SK-MEL-5 (cell line): ENCODE measurements around the gene HTR3B. TPM values are rescaled to one million over a fixed set of nuclear protein-coding genes. Genes with fewer than 3 reads are reported as not detected.
"Not testable (repeated sequence)": the region's sequence is repeated elsewhere in the genome, so short reads cannot be mapped to it uniquely, and the experiment has no call there.

Source experiments
- DNase-seq: peaks from one replicate; pipeline ENCODE4 v3.0.0-alpha.2; 2016; ENCODE audit warnings: low read depth, low spot score
- in situ Hi-C: cut with HindIII; loops from 2 replicates; pipeline ENCODE4 v1.10.0; 2016; ENCODE audit warnings: low sequenced_read_pairs, high pct_unique_total_duplicates, low pct_unique_long_range_greater_than_20kb
- total RNA-seq: library from RNA; depleted of rRNA; stranded (reverse); fragments of >200 nt; shearing (Covaris generic); gene quantifications from 2 replicates; pipeline ENCODE4 v1.2.3, GENCODE V29; 2014

HTR3B gene
- total RNA-seq, 1 experiment from 2014 or later = 0.55 TPM

- in situ Hi-C loops = no loop called here
- peak; percentile 27 for DNase-seq
Measured at GRCh38 chr11:113926273-113927197, 21.9 kb downstream of the HTR3B start.

- in situ Hi-C loops = no loop called here
- DNase-seq = no peak
Measured at GRCh38 chr11:113928311-113928710, 23.7 kb downstream of the HTR3B start.

GRCh38 chr11:113932788-113933187 is 28.2 kb downstream of the HTR3B start:
- in situ Hi-C loops = no loop called here
- no peak for DNase-seq

- in situ Hi-C loops, DNase-seq: not testable (repeated sequence)
Measured at GRCh38 chr11:113934193-113934592, 29.6 kb downstream of the HTR3B start.

DNA sequence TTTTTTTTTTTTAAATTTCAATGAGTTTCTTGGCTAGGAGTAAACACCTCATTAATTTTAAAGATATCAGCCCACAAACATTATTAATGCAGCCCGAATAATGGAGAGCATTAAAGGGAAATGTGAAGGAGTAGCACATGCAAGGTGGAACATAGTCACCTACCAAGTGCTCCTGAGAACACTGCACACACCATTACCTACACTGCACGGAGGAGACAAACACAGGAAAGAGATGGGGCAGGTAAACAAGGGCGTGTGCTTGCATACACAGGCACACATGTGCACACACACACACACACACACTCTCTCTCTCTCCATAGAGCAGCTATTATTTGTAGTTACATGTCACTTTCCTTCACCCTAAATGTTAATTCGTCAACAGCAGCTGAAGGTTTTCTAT is 30.2 kb downstream of the HTR3B start:
- in situ Hi-C loops = no loop called here
- no peak for DNase-seq

DNA sequence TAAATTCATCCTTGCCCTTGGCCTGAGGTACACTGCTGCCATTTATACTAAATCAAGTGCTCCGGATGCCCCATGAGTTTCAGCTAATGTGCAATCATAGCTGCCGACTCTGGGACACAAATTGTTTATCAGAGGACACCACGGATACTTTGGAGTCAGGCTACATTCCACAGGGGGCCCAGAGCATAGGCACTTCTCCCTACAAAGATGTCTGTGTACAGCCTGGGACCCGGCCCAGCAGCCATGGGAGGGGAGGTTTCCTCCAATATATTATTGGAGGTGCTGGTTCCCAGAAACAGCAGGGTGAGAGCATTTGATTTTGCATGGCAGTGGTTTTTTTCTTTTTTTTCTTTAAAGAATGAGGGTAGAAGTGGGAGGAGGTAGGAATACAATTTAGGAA is 31.3 kb downstream of the HTR3B start:
- no peak for DNase-seq
- in situ Hi-C loops = no loop called here

- in situ Hi-C loops = no loop called here
- DNase-seq = no peak
Measured at GRCh38 chr11:113937918-113938317, 33.3 kb downstream of the HTR3B start.

DNA sequence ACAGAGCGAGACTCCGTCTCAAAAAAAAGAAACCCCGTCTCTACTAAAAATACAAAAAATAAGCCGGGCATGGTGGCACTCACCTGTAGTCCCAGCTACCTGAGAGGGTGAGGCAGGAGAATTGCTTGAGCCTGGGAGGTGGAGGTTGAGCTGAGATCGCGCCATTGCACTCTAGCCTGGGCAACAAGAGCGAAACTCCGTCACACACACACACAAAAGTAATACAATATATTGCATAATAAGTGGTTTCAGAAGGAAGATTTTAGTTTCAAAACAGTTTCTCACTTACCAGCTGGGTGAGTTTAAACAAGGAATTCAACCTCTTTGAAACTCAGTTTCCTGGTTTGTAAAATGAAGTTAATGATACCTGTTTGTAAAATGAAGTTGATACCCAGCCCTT is 37.7 kb downstream of the HTR3B start:
- in situ Hi-C loops = no loop called here
- no peak for DNase-seq

GRCh38 chr11:113946162-113946561 is 41.6 kb downstream of the HTR3B start:
- DNase-seq, in situ Hi-C loops: not testable (repeated sequence)

GRCh38 chr11:113947994-113948393 is 43.4 kb downstream of the HTR3B start:
- DNase-seq = no peak
- in situ Hi-C loops = no loop called here

DNA sequence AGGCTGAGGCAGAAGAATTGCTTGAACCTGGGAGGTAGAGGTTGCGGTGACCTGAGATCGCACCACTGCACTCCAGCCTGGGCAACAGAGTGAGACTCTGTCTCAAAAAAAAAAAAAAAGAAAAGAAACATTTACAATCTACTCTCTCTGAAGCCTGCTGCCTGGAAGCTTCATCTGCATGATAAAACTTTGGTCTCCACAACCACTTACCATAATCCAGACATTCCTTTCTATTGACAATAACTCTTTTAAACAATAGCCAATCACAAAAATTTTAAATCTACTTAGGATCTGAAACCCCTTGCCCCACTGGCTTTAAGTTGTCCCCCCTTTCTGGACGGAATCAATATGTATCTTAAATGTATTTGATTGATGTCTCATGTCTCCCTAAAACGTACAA is 45.3 kb downstream of the HTR3B start:
- in situ Hi-C loops = no loop called here
- DNase-seq = no peak

GRCh38 chr11:113951537-113951936 is 46.9 kb downstream of the HTR3B start:
- no peak for DNase-seq
- in situ Hi-C loops = no loop called here

- in situ Hi-C loops = no loop called here
- no peak for DNase-seq
Measured at GRCh38 chr11:113952070-113952469, 47.5 kb downstream of the HTR3B start.

GRCh38 chr11:113952588-113952987 is 48.0 kb downstream of the HTR3B start:
- DNase-seq = no peak
- in situ Hi-C loops = no loop called here

DNA sequence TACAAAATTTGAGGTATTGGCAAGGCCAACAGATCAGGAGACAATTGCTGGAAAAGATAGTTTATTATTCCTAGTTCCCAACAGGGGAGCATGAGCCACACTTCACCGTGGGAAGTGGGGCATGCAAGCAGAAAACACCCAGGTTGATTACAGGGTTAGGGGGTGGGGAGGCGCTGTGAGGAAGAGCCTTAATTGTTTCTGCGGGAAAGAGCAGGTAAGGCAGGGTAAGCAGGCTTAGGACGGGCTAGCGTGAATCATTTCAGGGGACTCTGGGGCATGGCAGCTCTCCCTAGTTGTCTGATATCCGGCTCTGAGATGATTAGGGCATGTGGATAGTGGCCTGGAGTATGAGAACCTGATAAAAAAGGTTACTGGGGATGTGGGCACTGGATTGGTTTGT is 49.6 kb downstream of the HTR3B start:
- DNase-seq = no peak
- in situ Hi-C loops = no loop called here

DNA sequence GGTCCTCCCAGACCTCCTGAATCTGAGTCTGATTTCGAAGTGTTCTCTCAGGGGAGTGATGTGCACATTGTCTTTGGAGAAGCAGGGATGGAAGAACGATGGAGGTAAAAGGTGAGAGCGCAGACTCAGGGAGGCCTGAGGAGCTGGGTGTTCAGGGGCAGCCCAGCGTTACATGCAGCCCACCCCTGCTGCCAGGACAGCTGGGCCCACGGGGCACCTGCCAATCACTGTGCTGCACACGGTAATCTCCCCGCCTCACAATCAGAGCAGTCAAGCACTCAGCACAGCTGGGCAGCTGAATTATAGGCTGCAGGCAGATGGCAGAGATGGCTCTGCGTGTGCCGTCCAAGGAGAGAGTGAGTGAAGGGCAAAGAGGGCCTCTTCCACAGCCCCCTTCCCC is 52.4 kb downstream of the HTR3B start:
- in situ Hi-C loops = no loop called here
- no peak for DNase-seq

DNA sequence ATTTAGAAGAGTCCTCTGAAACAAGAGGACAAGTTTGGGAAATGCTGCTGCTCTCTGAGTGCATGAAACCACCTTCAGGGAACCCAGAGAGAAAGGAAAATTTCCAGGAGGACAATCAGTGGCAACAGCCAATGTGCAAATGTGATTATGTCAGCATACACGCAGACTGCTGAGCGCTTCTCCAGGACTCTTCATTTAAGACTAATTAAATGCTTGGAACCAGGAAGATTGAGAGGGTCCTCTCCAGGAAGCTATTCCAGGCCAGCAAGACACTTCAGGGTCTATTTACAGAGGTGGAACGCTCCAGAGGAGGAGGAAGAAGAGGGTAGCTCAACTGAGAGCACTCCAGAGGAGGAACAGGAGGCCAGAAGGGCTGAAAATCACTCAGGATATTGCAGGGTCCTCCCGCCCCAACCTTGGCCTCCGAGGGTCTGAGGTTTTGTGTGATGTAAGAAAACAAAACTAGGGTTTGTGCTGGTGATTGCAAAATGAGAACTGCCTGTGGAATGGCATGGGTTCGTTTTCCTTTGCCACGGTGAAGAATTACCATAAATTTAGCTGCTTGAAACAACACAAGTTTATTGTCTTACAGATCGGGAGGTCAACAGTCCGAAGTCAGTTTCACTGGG is 56.2 kb downstream of the HTR3B start:
- no peak for DNase-seq
- in situ Hi-C loops = no loop called here

GRCh38 chr11:113967361-113967760 is 62.8 kb downstream of the HTR3B start:
- in situ Hi-C loops = no loop called here
- DNase-seq = no peak
